OCI-LY3 (cell line): ENCODE results near the gene SERPINB5.
A peak's percentile ranks its signal among the peaks of the same experiment; 100 is the strongest.

ENCODE experiments used
- H2AFZ ChIP-seq: fragments of 200-600, 300-600 bp; shearing (Covaris generic); 2 replicates; pipeline ENCODE4 v1.6.0; 2014; ENCODE audit warnings: antibody characterized with exemption, low read depth, low read length
- H3K27ac ChIP-seq: fragments of 200-600, 300-600 bp; sonication (generic); 2 replicates; pipeline ENCODE4 v1.5.1; 2014; ENCODE audit warnings: mild to moderate bottlenecking, low read length, moderate library complexity, mixed read lengths
- H3K27me3 ChIP-seq: fragments of 200-600, 300-600 bp; sonication (generic); 2 replicates; pipeline ENCODE4 v1.6.1; 2014; ENCODE audit warnings: low read depth, low read length, mixed read lengths
- H3K36me3 ChIP-seq: fragments of 200-600, 300-600 bp; sonication (generic); replicated peaks from 2 replicates; pipeline ENCODE3; 2014; ENCODE audit warnings: low read depth, low read length, mixed read lengths
- H3K4me1 ChIP-seq: fragments of 300-600, 200-600 bp; sonication (generic); 2 replicates; pipeline ENCODE4 v1.6.1; 2014; ENCODE audit warnings: low read length, mixed read lengths
- H3K4me2 ChIP-seq: fragments of 200-600, 300-600 bp; sonication (generic); 2 replicates; pipeline ENCODE4 v1.6.1; 2014; ENCODE audit warnings: low read length, mixed read lengths
- H3K4me3 ChIP-seq: fragments of 300-600, 200-600 bp; sonication (generic); 2 replicates; pipeline ENCODE4 v1.5.1; 2014; ENCODE audit warnings: antibody characterized with exemption, mild to moderate bottlenecking, low read length, moderate library complexity
- H3K79me2 ChIP-seq: fragments of 300-600, 200-600 bp; shearing (Covaris generic); 2 replicates; pipeline ENCODE4 v1.6.1; 2014; ENCODE audit warnings: mild to moderate bottlenecking, low read length, mixed read lengths
- H3K9ac ChIP-seq: fragments of 300-600, 200-600 bp; shearing (Covaris generic); 2 replicates; pipeline ENCODE4 v1.6.0; 2014; ENCODE audit warnings: mild to moderate bottlenecking, low read length, moderate library complexity
- H3K9me3 ChIP-seq: fragments of 200-600, 300-600 bp; shearing (Covaris generic); 2 replicates; pipeline ENCODE4 v1.6.1; 2014; ENCODE audit warnings: low read length, mixed read lengths; ENCODE audit not compliant: insufficient read depth
- H4K20me1 ChIP-seq: fragments of 200-600, 300-600 bp; sonication (generic); 2 replicates; pipeline ENCODE4 v1.6.1; 2016; ENCODE audit warnings: low read length, mixed read lengths; ENCODE audit not compliant: insufficient read depth
- EZH2phosphoT487 ChIP-seq: fragments of 200-600 bp; shearing (Covaris generic); IDR thresholded peaks from 2 replicates; pipeline ENCODE4 v1.6.1; 2018; ENCODE audit warnings: antibody characterized with exemption, mixed run types, low read depth
- TF ChIP-seq, protein P1 (sequence below): fragments of 200-600, 300-600 bp; sonication (generic); IDR thresholded peaks from 2 replicates; pipeline ENCODE4 v1.5.1; 2014; ENCODE audit warnings: antibody characterized with exemption, low read length, low read depth

The SERPINB5 gene

DNA sequence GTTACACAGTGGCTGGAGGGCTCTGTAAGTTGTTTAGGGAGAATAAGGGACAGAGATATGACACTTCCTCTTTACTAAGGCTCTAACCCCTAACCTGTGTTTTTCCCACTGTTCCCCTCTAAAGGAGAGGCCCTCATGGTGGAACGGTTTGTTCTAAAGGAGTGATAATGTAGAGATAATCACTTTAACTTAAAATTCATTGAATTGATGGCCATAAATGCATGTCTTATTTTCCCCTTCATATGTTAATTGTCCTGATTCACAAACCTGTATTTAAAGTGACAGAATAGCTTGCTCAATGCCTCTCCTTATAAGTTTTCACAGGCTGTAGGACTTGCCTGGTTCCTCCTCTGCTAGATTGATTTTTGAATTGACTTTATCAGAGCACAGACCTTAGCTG lies 65.3 kb downstream of the SERPINB5 start, which contains the start of gene SERPINB12:
Gene SERPINB12, plus strand, starts transcription at position 301 of the 400 bp plus-strand sequence. CDS start 13,791 bp downstream, outside the sequence.
- Histone ChIP-seq H3K36me3 (no peaks in the 10 kb centered on the region), H3K9me3 (no peaks in the 10 kb centered on the region), H4K20me1 (no peaks in the 10 kb centered on the region), H3K9ac (no peak within 1 kb of the TSS), H3K4me2 (no peak within 1 kb of the TSS), H3K27me3 (peaks cover 10% of the 10 kb centered on the region; the same call in 1 of the 2 replicates), H3K4me3 (no peak within 1 kb of the TSS), H3K79me2 (no peaks in the 10 kb centered on the region), H2AFZ (no peak within 1 kb of the TSS), H3K4me1 (no peaks in the 10 kb centered on the region), H3K27ac (no peak within 1 kb of the TSS)
- TF ChIP-seq, protein P1, sequence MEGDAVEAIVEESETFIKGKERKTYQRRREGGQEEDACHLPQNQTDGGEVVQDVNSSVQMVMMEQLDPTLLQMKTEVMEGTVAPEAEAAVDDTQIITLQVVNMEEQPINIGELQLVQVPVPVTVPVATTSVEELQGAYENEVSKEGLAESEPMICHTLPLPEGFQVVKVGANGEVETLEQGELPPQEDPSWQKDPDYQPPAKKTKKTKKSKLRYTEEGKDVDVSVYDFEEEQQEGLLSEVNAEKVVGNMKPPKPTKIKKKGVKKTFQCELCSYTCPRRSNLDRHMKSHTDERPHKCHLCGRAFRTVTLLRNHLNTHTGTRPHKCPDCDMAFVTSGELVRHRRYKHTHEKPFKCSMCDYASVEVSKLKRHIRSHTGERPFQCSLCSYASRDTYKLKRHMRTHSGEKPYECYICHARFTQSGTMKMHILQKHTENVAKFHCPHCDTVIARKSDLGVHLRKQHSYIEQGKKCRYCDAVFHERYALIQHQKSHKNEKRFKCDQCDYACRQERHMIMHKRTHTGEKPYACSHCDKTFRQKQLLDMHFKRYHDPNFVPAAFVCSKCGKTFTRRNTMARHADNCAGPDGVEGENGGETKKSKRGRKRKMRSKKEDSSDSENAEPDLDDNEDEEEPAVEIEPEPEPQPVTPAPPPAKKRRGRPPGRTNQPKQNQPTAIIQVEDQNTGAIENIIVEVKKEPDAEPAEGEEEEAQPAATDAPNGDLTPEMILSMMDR: no peak
- no peak for TF ChIP-seq EZH2phosphoT487

DNA sequence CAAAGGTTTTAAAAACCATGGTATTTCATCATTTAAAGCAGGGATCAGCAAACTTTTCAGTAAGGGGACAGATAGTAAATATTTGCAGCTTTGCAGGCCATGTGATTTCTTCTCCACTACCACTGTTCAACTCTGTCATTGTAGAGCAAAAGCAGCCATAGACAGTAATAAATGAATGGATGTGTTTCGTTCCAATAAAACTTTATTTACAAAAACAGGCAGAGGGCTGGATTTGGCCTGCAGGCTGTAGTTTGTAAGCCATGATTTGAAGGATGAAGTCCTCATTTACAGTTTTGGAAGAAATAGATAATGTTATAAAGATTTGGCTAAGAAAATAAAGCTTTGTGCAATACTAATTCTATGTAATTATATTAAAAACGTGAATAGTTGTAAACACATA lies 67.3 kb downstream of the SERPINB5 start:
- H3K9ac ChIP-seq: no peak overlapping the region
- no peak overlapping the region for H3K4me2 ChIP-seq
- H3K36me3 ChIP-seq: no peaks in the 10 kb centered on the region
- no peaks in the 10 kb centered on the region for H3K4me1 ChIP-seq
- no peak overlapping the region for H2AFZ ChIP-seq
- H3K4me3 ChIP-seq: no peak overlapping the region
- TF ChIP-seq EZH2phosphoT487: no peak
- TF ChIP-seq, protein P1: no peak
- no peaks in the 10 kb centered on the region for H3K9me3 ChIP-seq
- no peaks in the 10 kb centered on the region for H4K20me1 ChIP-seq
- peaks cover 10% of the 10 kb centered on the region; the same call in 1 of the 2 replicates for H3K27me3 ChIP-seq
- no peaks in the 10 kb centered on the region for H3K79me2 ChIP-seq
- no peak overlapping the region for H3K27ac ChIP-seq

DNA sequence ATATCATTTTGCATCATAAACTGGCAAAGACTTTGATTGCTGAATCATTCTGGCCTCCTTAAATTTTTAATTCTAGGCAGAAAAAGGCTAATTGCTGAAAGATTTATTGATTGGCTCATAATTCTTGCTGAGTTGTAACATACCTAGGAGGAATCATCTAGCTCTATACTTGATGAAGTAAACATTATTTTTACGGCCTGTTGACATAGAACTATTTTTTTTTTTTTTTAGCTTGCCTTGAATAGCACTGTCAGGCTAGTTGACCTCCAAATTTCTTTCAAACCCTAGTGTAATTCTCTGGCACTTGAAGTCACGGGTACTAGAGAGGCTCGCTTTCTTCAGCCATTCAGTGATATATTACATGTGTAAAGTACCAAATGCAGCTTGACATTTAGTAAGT lies 68.2 kb downstream of the SERPINB5 start:
- H3K9me3 ChIP-seq: no peaks in the 10 kb centered on the region
- H3K27me3 ChIP-seq: peaks cover 5% of the 10 kb centered on the region; the same call in 1 of the 2 replicates
- no peak for TF ChIP-seq EZH2phosphoT487
- TF ChIP-seq, protein P1: no peak
- H3K27ac ChIP-seq: no peak overlapping the region
- H3K9ac ChIP-seq: no peak overlapping the region
- no peaks in the 10 kb centered on the region for H3K36me3 ChIP-seq
- 0 out of 2 replicates have a peak overlapping the region, but pooled peaks have one; percentile 0 for H2AFZ ChIP-seq
- no peaks in the 10 kb centered on the region for H3K79me2 ChIP-seq
- no peaks in the 10 kb centered on the region for H4K20me1 ChIP-seq
- no peak overlapping the region for H3K4me3 ChIP-seq
- H3K4me1 ChIP-seq: no peaks in the 10 kb centered on the region
- no peak overlapping the region for H3K4me2 ChIP-seq

DNA sequence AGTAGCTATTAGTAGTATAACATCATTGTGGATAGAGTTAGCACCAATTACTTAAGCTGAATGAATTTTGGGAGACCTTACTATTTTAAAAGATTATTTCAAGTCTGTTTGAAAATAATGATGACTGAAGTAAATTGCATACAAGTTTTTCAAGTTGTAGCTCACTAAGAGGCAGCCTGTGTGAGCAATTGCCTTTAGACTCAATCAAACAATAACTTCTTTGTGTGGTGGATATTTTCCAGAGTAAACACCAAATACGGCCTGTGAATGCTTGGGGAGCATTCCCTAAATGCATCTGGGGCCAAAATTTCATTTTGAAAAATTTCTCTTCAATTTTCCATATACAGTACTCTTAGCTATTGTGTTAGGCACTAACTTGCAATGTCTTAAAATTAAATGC lies 73.3 kb downstream of the SERPINB5 start:
- no peaks in the 10 kb centered on the region for H3K36me3 ChIP-seq
- no peak overlapping the region for H3K4me3 ChIP-seq
- no peak overlapping the region for H3K4me2 ChIP-seq
- no peak overlapping the region for H3K9ac ChIP-seq
- no peaks in the 10 kb centered on the region for H3K4me1 ChIP-seq
- no peak overlapping the region for H3K27ac ChIP-seq
- no peak for TF ChIP-seq EZH2phosphoT487
- TF ChIP-seq, protein P1: no peak
- H3K79me2 ChIP-seq: no peaks in the 10 kb centered on the region
- no peaks in the 10 kb centered on the region; the same call in 1 of the 2 replicates for H3K27me3 ChIP-seq
- no peaks in the 10 kb centered on the region for H3K9me3 ChIP-seq
- no peak overlapping the region for H2AFZ ChIP-seq
- no peaks in the 10 kb centered on the region for H4K20me1 ChIP-seq
